K562 (cell line): ENCODE data around the gene RRP7A. TPM values are rescaled to one million over a fixed set of nuclear protein-coding genes. Genes with fewer than 3 reads are reported as not detected.

Experiments
- ATF4 ChIP-seq: fragments of 450-650 bp; formaldehyde crosslinking; IDR thresholded peaks from 2 replicates; pipeline ENCODE4 v1.4.0; 2022; ENCODE audit warnings: mild to moderate bottlenecking, moderate library complexity
- BDP1 ChIP-seq: IDR thresholded peaks from 3 replicates; pipeline ENCODE4 v1.6.1; 2011; ENCODE audit not compliant: insufficient read length, insufficient read depth
- BRD9 ChIP-seq: fragments of 450-650 bp; IDR thresholded peaks from 2 replicates; pipeline ENCODE4 v1.6.1; 2018; ENCODE audit warnings: low read depth; ENCODE audit not compliant: partially characterized antibody
- DEAF1 ChIP-seq: fragments of 450-650 bp; formaldehyde crosslinking; IDR thresholded peaks from 2 replicates; pipeline ENCODE4 v1.4.0; 2020; ENCODE audit warnings: mild to moderate bottlenecking, moderate library complexity
- ELF2 ChIP-seq: fragments of 250-450 bp; sonication (Bioruptor Pico); IDR thresholded peaks from 2 replicates; pipeline ENCODE4 v1.5.0; 2021; ENCODE audit warnings: mild to moderate bottlenecking
- HMBOX1 ChIP-seq: sonication (generic); IDR thresholded peaks from 2 replicates; pipeline ENCODE4 v1.6.1; 2016
- HMGXB4 ChIP-seq: sonication (generic); formaldehyde crosslinking; IDR thresholded peaks from 2 replicates; pipeline ENCODE4 v1.8.1; 2023; ENCODE audit warnings: mild to moderate bottlenecking, missing genetic modification reagents
- NCOA4 ChIP-seq: fragments of 450-650 bp; IDR thresholded peaks from 2 replicates; pipeline ENCODE4 v1.6.1; 2018; ENCODE audit warnings: mild to moderate bottlenecking; ENCODE audit not compliant: partially characterized antibody
- NR2F6 ChIP-seq: fragments of 450-650 bp; formaldehyde crosslinking; IDR thresholded peaks from 2 replicates; pipeline ENCODE4 v1.4.0; 2020; ENCODE audit warnings: mild to moderate bottlenecking
- RCOR1 ChIP-seq, 2 experiments: IDR thresholded peaks; 2 replicates each; pipeline ENCODE4 v1.6.1; 2012; ENCODE audit warnings: low read depth in 2 of 2, low read length in 2 of 2, borderline replicate concordance in 1 of 2, improper control_type of control experiment in 1 of 2
- RUNX1 ChIP-seq: sonication (generic); IDR thresholded peaks from 2 replicates; pipeline ENCODE4 v1.6.1; 2016; ENCODE audit warnings: antibody characterized with exemption, low read depth
- SNRNP70 ChIP-seq: fragments of 200-400 bp; formaldehyde crosslinking; optimal IDR thresholded peaks from 2 replicates; pipeline ENCODE3; 2017; ENCODE audit warnings: low read depth, low read length
- TAL1 ChIP-seq: fragments of 450-650 bp; IDR thresholded peaks from 2 replicates; pipeline ENCODE4 v1.6.1; 2016; ENCODE audit warnings: mild to moderate bottlenecking
- UBTF ChIP-seq, 2 experiments: IDR thresholded peaks; 2 replicates each; pipeline ENCODE4 v1.6.1; 2012; ENCODE audit warnings: improper control_type of control experiment in 2 of 2, low read depth in 2 of 2, low read length in 2 of 2, borderline replicate concordance in 1 of 2
- XRCC4 ChIP-seq: IDR thresholded peaks from one replicate; pipeline ENCODE4 v1.6.1; 2011; ENCODE audit not compliant: insufficient read depth, insufficient read length; ENCODE audit errors: extremely low read depth
- ZNF232 ChIP-seq: sonication (generic); formaldehyde crosslinking; IDR thresholded peaks from 2 replicates; pipeline ENCODE4 v1.8.0; 2022; ENCODE audit warnings: mild to moderate bottlenecking, missing genetic modification reagents
- polyA plus RNA-seq, 8 experiments: library from polyadenylated mRNA; depleted of rRNA in 4 of 8; stranded (reverse) in 5 of 8; unstranded in 3 of 8; fragments of >200 nt; fragmentation: Nextera tagmentation in 2 of 8; fragmentation: Illumina TruSeq in 1 of 8; extraction: Ambion mirVana in 2 of 8; extraction: Trizol in 1 of 8; gene quantifications; 2 replicates each; pipeline versions ENCODE4 v1.2.1 to v1.2.3, GENCODE V29; 2011 to 2014; ENCODE audit warnings: inconsistent platforms in 1 of 8, missing spikeins in 1 of 8
- total RNA-seq, 7 experiments: library from RNA; depleted of rRNA in 6 of 7; stranded (reverse); fragments of >200 nt in 6 of 7; fragmentation: Illumina TruSeq in 2 of 7; extraction: Trizol in 2 of 7; gene quantifications; 2 replicates each; pipeline versions ENCODE4 v1.2.1 to v1.2.3, GENCODE V29; 2011 to 2021; ENCODE audit warnings: low replicate concordance in 1 of 7

RRP7A gene
- total and polyA plus RNA-seq, 9 of the 15 experiments (the other 6 are each of a cell fraction or from before 2014, with no cell fraction given): 3.4 to 74.1 (median 40.3) TPM

- TF ChIP-seq ELF2 (CRISPR knock-in tag): no peak
- no peak for TF ChIP-seq BRD9
- TF ChIP-seq UBTF (IDR thresholded peaks at IDR 0.05; ENCODE audit: borderline replicate concordance in 1 of 2, low read depth in 2 of 2, low read length in 2 of 2): no peak
- peak; percentile 65; the same call in 1 of the 2 replicates for TF ChIP-seq ATF4 (CRISPR knock-in tag)
- TF ChIP-seq NR2F6 (CRISPR knock-in tag): no peak
- no peak for TF ChIP-seq BDP1
- TF ChIP-seq TAL1: no peak
- 0 out of 4 replicates have a peak, but pooled peaks of 1 of the 2 experiments have one; percentile 6 for TF ChIP-seq RCOR1 (IDR thresholded peaks at IDR 0.05; ENCODE audit: borderline replicate concordance in 1 of 2, low read depth in 2 of 2, low read length in 2 of 2)
- TF ChIP-seq RUNX1: no peak
- TF ChIP-seq NCOA4: no peak
- peak; percentile 50; the same call in 1 of the 2 replicates for TF ChIP-seq HMBOX1
- no peak for TF ChIP-seq SNRNP70
- TF ChIP-seq HMGXB4 (CRISPR knock-in tag): no peak
- TF ChIP-seq XRCC4: no peak
- peak; percentile 46 for TF ChIP-seq DEAF1 (CRISPR knock-in tag)
- no peak for TF ChIP-seq ZNF232 (CRISPR knock-in tag)
Observed at GRCh38 chr22:42473484-42474193, 46.0 kb downstream of the RRP7A start (continued).
